Erythroblast (primary cell): Measurements from ENCODE around the gene ZNF624.
"Not testable (repeated sequence)": the region's sequence is repeated elsewhere in the genome, so short reads cannot be mapped to it uniquely, and the experiment has no call there.

Experiments
- GATA1 ChIP-seq: IDR thresholded peaks from 2 replicates; pipeline ENCODE4 v1.6.1; 2011; ENCODE audit warnings: low read depth, mild to moderate bottlenecking, control low read depth, low read length, moderate library complexity
- POLR2A ChIP-seq: IDR thresholded peaks from 2 replicates; pipeline ENCODE4 v1.6.1; 2011; ENCODE audit warnings: mild to moderate bottlenecking, low read length

GRCh38 chr17:16690447-16690846 is 36.8 kb upstream of the ZNF624 start:
- not testable (repeated sequence) for TF ChIP-seq POLR2A, GATA1
